Raji (cell line): Measurements from ENCODE around the gene SLC48A1.

ENCODE experiments used
- POLR2A ChIP-seq: IDR thresholded peaks from 2 replicates; pipeline ENCODE4 v1.6.1; 2011; ENCODE audit warnings: low read depth, low read length, control low read depth; ENCODE audit not compliant: insufficient read depth

The SLC48A1 gene

GRCh38 chr12:47773062-47773857 lies at the start of gene SLC48A1:
Gene SLC48A1 (plus strand): TSS chr12:47773238. CDS start chr12:47773305, 67 bp downstream.
- TF ChIP-seq POLR2A = peak; percentile 72

GRCh38 chr12:47725091-47725772 lies 47.8 kb upstream of the SLC48A1 start, which contains the start of gene ENDOU:
Gene ENDOU (minus strand): TSS chr12:47725490. CDS start chr12:47725413, 77 bp downstream.
- TF ChIP-seq POLR2A = no peak

GRCh38 chr12:47725893-47726292 lies 47.1 kb upstream of the SLC48A1 start:
- no peak for TF ChIP-seq POLR2A

GRCh38 chr12:47729233-47729632 lies 43.8 kb upstream of the SLC48A1 start:
- no peak for TF ChIP-seq POLR2A

GRCh38 chr12:47730341-47730744 lies 42.7 kb upstream of the SLC48A1 start:
- no peak for TF ChIP-seq POLR2A

GRCh38 chr12:47731723-47732122 lies 41.3 kb upstream of the SLC48A1 start:
- TF ChIP-seq POLR2A = no peak

- no peak for TF ChIP-seq POLR2A
Observed at GRCh38 chr12:47732504-47732903, 40.5 kb upstream of the SLC48A1 start.

GRCh38 chr12:47733142-47733541 lies 39.9 kb upstream of the SLC48A1 start:
- TF ChIP-seq POLR2A = no peak

GRCh38 chr12:47734725-47735480 lies 38.1 kb upstream of the SLC48A1 start:
- TF ChIP-seq POLR2A = no peak

GRCh38 chr12:47735649-47736048 lies 37.4 kb upstream of the SLC48A1 start:
- TF ChIP-seq POLR2A = no peak

GRCh38 chr12:47736216-47736615 lies 36.8 kb upstream of the SLC48A1 start:
- TF ChIP-seq POLR2A = no peak

- TF ChIP-seq POLR2A = no peak
Observed at GRCh38 chr12:47736877-47737676, 36.0 kb upstream of the SLC48A1 start.

- no peak for TF ChIP-seq POLR2A
Observed at GRCh38 chr12:47737936-47738594, 35.0 kb upstream of the SLC48A1 start.

- no peak for TF ChIP-seq POLR2A
Observed at GRCh38 chr12:47739297-47739696, 33.7 kb upstream of the SLC48A1 start.
